HG02938 (cell line): Measurements from ENCODE around the gene FKBP1B.
"Not testable (repeated sequence)": the region's sequence is repeated elsewhere in the genome, so short reads cannot be mapped to it uniquely, and the experiment has no call there.

ENCODE experiments used
- ATAC-seq: cut with Tn5 transposase; IDR thresholded peaks from one replicate; pipeline ENCODE4 v1.9.1; 2021; ENCODE audit warnings: mild to moderate bottlenecking, moderate library complexity; ENCODE audit not compliant: unreplicated experiment

The FKBP1B gene

GRCh38 chr2:24022324-24022974 is 27.1 kb upstream of the FKBP1B start:
- no peak for ATAC-seq

DNA sequence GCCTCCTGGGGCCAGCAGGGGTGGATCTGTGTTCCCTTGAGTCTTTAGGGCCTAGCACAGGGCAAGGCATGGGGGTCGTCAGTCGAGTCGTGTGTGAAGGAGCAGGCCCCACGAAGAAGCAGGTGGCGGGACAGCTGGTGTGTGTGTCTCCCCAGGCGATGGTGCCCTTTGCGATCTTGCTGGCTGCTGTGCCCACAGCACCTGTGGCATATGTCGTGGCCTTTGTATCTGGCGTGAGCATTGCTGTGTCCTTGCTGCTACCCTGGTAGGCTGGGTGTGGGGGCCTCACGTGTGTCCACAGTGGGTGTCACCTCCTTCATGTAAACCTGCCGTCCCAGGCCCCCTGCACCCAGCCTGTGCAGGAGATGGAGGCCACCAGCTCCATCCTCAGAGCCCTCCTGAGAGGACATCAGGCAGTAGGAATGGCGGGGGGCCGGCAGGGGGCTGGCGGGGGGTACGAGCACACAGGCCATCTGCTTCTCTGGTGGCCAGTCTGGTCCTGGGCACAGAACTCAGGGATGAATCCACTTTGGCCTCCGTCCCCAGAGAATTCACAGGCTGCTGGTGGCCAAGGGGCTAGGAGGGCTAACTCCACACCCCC is 26.5 kb upstream of the FKBP1B start:
- no peak for ATAC-seq

DNA sequence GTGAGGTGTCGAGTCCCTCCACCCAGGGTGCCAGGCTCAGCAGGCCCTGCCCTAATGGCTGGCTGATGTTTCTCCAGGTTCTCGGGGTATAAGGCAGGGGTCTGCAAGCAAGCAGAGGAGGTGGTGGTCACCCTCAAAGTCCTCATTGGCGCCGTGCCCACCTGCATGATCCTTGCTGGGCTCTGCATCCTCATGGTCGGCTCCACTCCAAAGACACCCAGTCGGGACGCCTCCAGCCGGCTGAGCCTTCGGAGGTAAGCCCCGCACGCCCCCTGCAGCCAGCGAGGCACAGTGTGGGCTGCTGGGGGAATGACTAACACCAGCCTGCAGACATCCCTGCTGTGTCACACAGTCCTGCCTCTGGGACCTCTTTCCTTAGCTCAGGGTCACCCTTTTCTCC is 25.5 kb upstream of the FKBP1B start:
- ATAC-seq: no peak

DNA sequence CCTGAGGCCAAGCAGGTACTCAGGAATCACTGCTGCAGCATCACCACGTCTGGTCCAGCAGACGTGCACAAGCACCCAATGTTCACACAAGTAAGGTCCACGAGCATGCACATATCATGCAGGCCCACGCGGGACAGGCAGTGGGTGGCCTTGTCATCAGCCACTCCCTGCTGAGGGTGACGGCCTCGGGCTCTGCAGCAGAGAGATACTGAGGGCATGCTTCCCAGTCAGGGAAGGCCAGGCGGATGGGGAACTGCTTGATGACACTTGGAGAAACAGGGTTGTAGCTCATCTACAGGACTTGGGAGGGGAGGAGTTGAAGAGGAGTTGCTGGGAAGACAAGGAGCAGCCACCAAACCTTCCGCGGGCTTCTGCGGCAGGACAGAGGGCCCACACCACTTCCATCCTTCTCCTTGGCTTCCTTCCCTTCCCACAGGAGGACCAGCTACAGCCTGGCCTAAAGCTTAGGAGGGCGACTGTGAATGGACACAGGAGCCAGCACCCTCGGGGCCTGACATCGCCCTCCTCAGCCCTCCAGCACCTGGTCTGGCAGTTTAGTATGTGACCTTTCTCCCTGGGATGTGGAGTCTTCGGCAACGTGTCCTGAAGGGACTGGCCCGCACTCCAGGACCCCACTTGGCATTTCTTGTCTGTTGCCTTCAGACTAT is 24.4 kb upstream of the FKBP1B start:
- ATAC-seq: no peak

- no peak for ATAC-seq
These were observed 23.3 kb upstream of the FKBP1B start for GRCh38 chr2:24026233-24026632.

DNA sequence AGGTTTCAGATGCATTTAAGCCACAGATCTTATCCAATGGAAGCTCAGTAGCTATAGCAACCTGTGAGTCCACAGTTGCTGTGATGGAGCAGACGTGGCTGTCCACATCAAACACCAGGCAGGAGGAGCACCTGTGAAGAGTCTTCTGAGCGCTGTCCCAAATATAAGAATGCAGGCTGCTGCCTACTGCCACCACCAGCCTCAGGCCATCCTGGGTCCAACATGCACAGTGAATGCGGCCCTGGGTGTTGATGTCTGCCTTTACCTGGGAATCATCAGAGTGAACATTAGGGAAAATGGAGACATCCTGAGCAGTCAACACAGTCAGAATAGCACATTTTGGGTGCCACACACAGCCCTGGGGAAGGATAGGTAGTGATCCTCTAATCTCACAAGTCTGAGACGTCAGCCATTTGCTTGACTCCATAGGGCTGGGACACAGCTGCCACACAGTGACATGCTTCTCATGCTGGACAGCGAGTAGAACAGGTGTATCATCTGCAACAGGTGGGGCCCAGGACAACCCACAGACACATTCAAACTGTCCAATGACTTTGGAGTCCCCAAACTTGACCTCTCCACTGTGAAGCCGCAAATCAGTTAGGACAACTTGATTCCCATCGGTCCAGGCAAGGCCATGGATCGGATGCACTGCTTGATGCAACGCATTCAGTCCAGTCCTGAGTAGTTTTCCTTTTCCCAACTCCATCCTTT is 10.6 kb upstream of the FKBP1B start:
- ATAC-seq: no peak

DNA sequence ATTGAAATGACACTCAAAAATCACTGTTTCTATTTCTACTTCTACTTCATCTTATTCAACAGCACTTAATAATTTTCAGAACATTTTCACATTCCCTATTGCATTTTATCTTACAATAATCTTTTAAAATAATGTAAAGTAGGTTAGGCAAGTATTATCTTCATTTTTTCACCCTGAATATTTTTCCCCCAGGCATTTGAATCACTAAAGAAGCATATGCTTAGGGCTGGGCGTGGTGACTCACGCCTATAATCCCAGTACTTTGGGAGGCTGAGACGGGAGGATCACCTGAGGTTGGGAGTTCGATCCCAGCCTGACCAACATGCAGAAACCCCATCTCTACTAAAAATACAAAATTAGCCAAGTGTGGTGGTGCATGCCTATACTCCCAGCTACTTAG is 9.0 kb upstream of the FKBP1B start:
- no peak for ATAC-seq

DNA sequence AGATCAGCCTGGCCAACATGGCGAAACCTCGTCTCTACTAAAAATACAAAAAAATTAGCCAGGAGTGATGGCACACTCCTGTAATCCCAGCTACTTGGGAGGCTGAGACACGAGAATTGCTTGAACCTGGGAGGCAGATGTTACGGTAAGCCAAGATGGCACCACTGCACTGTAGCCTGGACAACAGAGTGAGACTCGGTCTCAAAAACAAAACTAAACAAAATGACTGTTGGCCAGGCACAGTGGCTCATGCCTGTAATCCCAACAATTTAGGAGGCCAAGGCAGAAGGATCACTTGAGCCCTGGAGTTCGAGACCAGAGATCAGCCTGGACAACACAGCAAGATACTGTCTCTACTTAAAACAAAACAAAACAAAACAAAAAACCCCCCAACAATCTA is 6.4 kb upstream of the FKBP1B start:
- not testable (repeated sequence) for ATAC-seq

DNA sequence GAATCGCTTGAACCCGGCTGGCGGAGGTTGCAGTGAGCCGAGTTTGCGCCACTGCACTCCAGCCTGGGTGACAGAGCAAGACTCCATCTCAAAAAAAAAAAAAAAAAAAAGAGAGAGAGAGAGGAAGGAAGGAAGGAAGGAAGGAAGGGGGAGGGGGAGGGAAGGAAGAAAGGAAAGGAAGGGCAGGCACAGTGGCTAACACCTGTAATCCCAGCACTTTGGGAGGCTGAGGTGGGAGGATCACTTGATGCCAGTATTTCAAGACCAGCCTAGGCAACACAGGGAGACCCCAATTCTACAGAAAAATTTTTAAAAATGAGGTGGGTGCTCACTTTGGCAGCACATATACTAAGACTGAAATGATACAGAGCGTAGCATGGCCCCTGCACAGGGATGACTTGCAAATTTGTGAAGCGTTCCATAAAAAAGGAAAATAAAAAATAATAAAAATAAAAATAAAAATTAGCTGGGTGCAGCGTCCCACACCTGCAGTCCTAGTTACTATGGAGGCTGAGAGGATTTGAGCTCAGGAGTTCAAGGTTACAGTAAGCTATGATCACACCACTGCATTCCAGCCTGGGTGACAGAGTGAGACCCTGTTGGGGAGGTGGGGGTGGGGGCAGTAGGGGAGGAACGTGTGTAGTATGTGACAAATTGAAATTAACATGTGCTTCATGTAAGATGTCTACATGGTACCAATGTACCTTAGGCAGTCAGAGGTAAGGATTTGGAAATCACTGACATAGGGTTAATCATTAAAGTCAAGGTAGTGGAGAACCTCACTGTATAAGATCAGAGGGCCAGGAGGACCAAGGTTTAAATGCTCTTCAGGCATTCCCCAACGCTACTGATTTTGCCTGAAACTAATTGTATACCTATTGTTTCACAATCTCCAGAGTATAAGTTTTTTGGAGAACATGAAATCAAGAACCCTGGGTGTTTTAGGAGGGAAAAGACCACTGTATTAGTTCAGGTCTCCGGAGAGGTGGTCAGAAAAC is 3.7 kb upstream of the FKBP1B start:
- ATAC-seq: no peak

- ATAC-seq: no peak
These were observed 3.0 kb upstream of the FKBP1B start for GRCh38 chr2:24046599-24046929.

DNA sequence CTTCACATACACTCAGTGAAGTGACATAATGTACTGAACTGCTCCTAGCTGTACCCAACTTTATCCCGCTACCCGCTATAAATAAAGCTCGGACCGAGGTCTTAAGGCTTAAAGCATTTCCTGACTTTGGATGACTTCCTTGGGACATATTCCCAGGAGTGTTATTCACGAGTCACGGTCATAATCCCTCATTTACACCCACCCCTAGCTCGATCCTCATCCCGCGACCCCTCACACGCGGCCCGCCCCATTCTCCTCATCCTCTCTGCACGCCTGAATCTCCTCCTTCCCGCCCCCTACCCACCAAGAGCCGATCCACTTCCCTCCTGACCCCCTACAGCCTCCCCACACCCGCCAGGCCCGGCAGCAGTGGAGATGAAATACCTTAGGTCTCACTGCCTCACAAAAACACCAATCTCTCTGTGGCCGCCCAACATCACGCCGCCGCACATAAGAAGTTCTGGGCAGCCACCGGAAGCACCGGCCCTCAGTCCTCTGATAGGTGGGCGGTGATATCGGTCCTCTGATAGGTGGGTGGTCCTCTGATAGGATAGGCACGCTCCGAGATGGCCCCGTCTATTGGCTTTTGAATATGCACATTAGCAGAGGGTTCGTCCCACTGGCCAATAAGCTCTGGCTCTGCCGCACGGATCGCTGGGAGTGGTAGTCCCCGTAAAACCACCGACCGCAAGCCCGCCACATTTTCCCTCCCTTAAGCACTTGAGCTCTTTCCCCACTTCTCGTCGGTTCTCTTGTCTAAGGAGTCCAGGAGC is 2.4 kb upstream of the FKBP1B start, which contains the start of gene WDCP:
WDCP (minus strand) TSS at position 462 of the 773 bp plus-strand sequence. CDS start 7,897 bp downstream, outside the sequence.
- peak; percentile 99 for ATAC-seq

GRCh38 chr2:24047703-24048033 is 1.9 kb upstream of the FKBP1B start:
- no peak for ATAC-seq

DNA sequence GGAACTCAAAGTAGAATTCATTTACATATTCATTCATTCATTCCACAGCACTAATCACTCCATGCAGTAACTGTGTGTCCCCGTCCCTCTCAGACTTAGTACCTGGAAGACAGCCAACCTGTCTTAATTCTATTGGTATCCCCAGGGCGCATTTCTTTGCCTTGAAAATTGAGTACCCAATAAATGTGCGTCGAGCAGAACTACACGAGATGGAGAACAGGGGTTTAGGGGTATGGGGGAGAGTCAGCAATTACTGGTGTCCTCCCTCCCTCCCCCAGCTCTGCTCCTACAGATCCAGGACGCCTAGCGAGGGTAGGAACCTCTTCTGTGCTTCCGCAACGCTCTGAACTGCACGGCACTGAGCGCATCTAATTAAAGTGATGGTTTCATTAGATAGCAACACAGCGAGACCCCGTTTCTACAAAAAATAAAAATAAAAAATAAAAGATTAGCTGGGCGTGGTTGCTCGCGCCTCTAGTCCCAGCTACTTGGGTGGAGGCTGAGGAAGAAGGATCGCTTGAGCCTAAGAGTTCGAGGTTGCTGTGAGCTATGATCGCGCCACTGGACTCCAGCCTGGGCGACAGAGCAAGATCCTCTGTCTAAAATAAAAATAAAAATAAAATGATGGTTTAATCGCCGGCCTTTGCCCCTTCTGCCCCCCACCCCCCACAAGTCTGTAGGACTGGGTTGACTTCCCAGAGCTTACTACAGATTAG is 614 bp upstream of the FKBP1B start:
- no peak for ATAC-seq

DNA sequence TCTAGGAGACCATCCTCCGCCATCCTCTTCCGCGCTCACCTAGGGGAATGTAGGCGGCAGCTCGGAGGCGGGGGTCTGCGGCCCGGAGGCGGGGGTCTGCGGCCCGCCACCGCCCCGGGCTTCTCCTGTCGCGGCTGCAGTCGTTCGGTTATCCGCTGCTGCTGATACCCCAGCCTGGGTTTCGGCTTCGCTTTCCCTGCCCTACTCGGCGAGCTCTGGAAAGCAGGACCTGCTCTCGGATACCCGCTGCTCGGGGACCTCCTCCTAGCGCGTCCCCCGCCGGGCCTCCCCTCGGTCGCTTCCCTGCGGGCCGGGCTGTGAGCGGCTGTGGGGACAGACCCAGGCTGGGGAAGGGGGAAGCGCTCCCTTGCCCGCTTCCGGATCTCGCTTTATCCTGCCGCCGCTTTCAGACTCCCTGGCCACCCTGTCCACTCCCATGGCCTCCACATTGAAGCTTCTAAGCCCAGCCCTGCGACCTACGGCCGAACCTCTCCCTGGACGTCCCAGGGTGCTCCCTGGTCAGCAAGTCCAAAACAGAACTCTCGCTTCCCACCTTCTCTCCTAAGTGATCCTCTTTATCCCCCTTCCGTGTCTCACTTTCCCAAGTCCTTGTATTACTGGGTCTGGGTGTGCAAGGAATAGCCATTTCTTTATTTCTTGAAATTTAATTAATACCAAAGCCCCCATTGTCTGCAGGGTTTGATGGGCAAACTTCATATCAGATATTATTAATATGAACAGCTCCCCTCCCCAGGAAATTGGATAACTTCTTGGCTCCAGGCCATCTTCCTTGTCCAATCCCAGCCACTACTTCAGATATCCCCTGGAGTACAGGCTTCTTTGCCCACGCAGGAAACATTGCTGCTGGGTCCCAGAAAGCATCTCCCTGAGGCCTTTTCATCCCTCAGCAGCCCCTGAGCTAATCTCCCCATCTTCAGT is 769 bp downstream of the FKBP1B start:
- no peak for ATAC-seq

DNA sequence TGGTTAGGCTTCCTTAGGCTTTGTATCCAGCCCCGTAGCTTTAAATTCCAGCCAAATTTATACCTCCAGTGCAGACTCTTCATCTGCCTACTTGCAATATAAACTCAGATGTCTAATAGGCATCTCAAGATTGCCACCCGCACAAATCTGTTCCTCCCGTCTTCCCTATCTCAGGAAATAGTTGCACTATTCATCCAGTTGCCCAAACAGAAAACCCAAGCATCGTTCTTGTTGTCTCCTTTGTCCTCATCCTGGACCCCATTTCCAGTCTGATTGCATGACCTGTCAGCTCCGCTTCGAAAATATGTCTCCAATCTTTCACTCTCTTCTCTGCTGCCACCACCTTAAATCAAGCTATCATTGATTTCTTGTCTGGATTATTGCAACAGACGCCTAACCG is 2.3 kb downstream of the FKBP1B start:
- ATAC-seq: no peak

- no peak for ATAC-seq
These were observed 3.4 kb downstream of the FKBP1B start for GRCh38 chr2:24052951-24053350.

GRCh38 chr2:24054366-24055010 is 4.9 kb downstream of the FKBP1B start:
- ATAC-seq: no peak

DNA sequence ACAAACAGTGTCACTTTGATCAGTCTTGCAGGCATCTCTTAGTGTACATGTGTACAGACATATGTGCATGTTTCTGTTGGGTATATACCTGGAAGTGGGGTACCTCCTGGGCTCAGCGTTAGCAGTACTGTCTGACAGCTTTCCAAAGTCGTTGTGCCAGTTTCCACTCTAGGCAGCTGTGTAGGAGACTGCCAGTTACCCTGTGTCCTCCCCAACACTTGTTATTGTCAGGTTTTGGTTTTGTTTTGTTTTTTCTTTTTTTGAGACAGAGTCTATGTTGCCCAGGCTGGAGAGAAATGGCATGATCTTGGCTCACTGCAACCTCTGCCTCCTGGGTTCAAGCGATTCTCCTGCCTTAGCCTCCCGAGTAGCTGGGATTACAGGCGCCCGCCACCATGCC is 6.2 kb downstream of the FKBP1B start:
- no peak for ATAC-seq
